NAMALWA (cell line): ENCODE data around the gene CRYBG2.
A peak's percentile ranks its signal among the peaks of the same experiment; 100 is the strongest.
"Not testable (repeated sequence)": the region's sequence is repeated elsewhere in the genome, so short reads cannot be mapped to it uniquely, and the experiment has no call there.

Experiments used
- DNase-seq: peaks from one replicate; pipeline ENCODE4 v3.0.0-alpha.2; 2015; ENCODE audit warnings: low spot score

The CRYBG2 gene

GRCh38 chr1:26349188-26349876 lies 4.6 kb downstream of the CRYBG2 start:
- DNase-seq = no peak

GRCh38 chr1:26346274-26347033 lies 7.5 kb downstream of the CRYBG2 start:
- DNase-seq = no peak

- no peak for DNase-seq
Measured at GRCh38 chr1:26345718-26346117, 8.2 kb downstream of the CRYBG2 start.

GRCh38 chr1:26344147-26344920 lies 9.6 kb downstream of the CRYBG2 start:
- no peak for DNase-seq

GRCh38 chr1:26340047-26340481 lies 13.9 kb downstream of the CRYBG2 start:
- DNase-seq = no peak

GRCh38 chr1:26338670-26339069 lies 15.3 kb downstream of the CRYBG2 start:
- no peak for DNase-seq

GRCh38 chr1:26337625-26338024 lies 16.3 kb downstream of the CRYBG2 start:
- no peak for DNase-seq

- DNase-seq = no peak
Measured at GRCh38 chr1:26337206-26337535, 16.8 kb downstream of the CRYBG2 start.

GRCh38 chr1:26336477-26337205 lies 17.3 kb downstream of the CRYBG2 start:
- DNase-seq = peak; percentile 58

- no peak for DNase-seq
Measured at GRCh38 chr1:26335774-26336476, 18.0 kb downstream of the CRYBG2 start.

GRCh38 chr1:26333312-26333711 lies 20.6 kb downstream of the CRYBG2 start:
- DNase-seq = not testable (repeated sequence)

GRCh38 chr1:26330276-26330675 lies 23.7 kb downstream of the CRYBG2 start:
- DNase-seq = no peak

- not testable (repeated sequence) for DNase-seq
Measured at GRCh38 chr1:26329380-26329779, 24.6 kb downstream of the CRYBG2 start.

GRCh38 chr1:26328597-26328996 lies 25.3 kb downstream of the CRYBG2 start:
- DNase-seq = no peak

- no peak for DNase-seq
Measured at GRCh38 chr1:26327956-26328362, 26.0 kb downstream of the CRYBG2 start.

- no peak for DNase-seq
Measured at GRCh38 chr1:26324550-26324949, 29.4 kb downstream of the CRYBG2 start.

- DNase-seq = no peak
Measured at GRCh38 chr1:26323382-26323781, 30.5 kb downstream of the CRYBG2 start.

- DNase-seq = no peak
Measured at GRCh38 chr1:26322042-26322331, 31.9 kb downstream of the CRYBG2 start.

- DNase-seq = peak; percentile 94
Measured at GRCh38 chr1:26321315-26322041, 32.5 kb downstream of the CRYBG2 start.

GRCh38 chr1:26320896-26321295 lies 33.0 kb downstream of the CRYBG2 start:
- no peak for DNase-seq
